HCT116 (cell line): Measurements from ENCODE around the gene GLYR1.

Experiments used
- POLR2A ChIP-seq: IDR thresholded peaks from 2 replicates; pipeline ENCODE4 v1.7.0; 2011; ENCODE audit warnings: borderline replicate concordance; ENCODE audit not compliant: insufficient read depth, insufficient read length; ENCODE audit errors: extremely low read depth
- SIN3A ChIP-seq: IDR thresholded peaks from 2 replicates; pipeline ENCODE4 v1.6.1; 2012; ENCODE audit warnings: low read depth
- TF ChIP-seq, protein P1 (sequence below), 3 experiments: fragments of 200-600 bp in 1 of 3; sonication (generic) in 1 of 3; IDR thresholded peaks in 2 of 3; conservative IDR thresholded peaks in 1 of 3; 2 replicates each; pipeline ENCODE4 v1.5.1; 2012 to 2017; ENCODE audit warnings: low read depth in 2 of 3, low read length in 2 of 3, antibody characterized with exemption in 1 of 3, borderline replicate concordance in 1 of 3, control low read depth in 1 of 3, mild to moderate bottlenecking in 1 of 3, mixed read lengths in 1 of 3, mixed run types in 1 of 3, moderate library complexity in 1 of 3; ENCODE audit not compliant: insufficient read depth in 1 of 3

DNA sequence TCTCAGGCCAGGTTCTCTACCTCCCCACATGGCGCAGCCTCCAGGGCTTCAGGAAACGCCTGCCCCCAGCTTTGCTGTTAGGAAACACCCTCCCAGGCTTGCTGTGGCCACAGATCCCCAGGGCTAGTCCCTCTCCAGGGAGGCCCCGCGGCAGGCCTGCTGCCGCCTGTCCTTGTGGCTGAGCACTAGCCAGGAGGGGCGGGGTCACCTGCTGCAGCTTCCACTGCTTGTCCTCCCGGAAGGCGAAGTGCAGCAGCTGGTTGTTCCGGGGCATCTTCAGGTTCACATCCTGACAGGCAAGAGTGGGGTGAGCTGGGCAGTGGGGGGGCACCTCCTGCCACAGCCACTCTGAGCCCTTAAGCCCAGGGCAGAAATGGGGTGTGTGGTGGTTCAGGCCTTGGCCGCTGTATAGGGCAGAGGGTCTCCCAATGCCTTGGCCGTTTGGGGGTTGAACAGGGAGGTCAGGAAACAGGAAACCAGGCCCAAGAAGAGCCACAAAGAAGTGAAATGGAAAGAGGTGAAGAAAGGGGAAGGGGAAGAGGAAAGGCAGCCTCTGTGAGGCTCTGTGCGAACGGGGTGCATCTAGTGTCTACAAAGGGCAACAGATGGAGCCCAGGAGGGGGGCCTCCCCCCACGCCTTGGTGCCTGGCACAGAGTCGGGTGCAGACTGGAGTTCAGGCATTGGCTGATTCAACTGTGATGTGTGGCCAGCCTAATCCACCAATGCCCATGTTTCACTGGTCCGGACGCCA is 46.6 kb downstream of the GLYR1 start:
- TF ChIP-seq POLR2A (no peak), SIN3A (no peak)
- TF ChIP-seq, protein P1, sequence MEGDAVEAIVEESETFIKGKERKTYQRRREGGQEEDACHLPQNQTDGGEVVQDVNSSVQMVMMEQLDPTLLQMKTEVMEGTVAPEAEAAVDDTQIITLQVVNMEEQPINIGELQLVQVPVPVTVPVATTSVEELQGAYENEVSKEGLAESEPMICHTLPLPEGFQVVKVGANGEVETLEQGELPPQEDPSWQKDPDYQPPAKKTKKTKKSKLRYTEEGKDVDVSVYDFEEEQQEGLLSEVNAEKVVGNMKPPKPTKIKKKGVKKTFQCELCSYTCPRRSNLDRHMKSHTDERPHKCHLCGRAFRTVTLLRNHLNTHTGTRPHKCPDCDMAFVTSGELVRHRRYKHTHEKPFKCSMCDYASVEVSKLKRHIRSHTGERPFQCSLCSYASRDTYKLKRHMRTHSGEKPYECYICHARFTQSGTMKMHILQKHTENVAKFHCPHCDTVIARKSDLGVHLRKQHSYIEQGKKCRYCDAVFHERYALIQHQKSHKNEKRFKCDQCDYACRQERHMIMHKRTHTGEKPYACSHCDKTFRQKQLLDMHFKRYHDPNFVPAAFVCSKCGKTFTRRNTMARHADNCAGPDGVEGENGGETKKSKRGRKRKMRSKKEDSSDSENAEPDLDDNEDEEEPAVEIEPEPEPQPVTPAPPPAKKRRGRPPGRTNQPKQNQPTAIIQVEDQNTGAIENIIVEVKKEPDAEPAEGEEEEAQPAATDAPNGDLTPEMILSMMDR (IDR thresholded peaks at IDR 0.05 in 2 of 3, conservative IDR thresholded peaks at IDR 0.05 in 1 of 3; ENCODE audit: borderline replicate concordance in 1 of 3, insufficient read depth in 1 of 3, low read depth in 2 of 3, low read length in 2 of 3): no peak
